VCaP (cell line): ENCODE data around the gene SLC10A3.

Source experiments
- H3K27ac ChIP-seq: fragments of 450-650 bp; 2 replicates; pipeline ENCODE4 v1.5.1; 2017
- CTCF ChIP-seq: fragments of 450-650 bp; conservative IDR thresholded peaks from 2 replicates; pipeline ENCODE4 v1.5.1; 2017; ENCODE audit warnings: mild to moderate bottlenecking, moderate library complexity

Gene SLC10A3

GRCh38 chrX:154529206-154529612, 38.8 kb upstream of the SLC10A3 start:
- no peak overlapping the region for H3K27ac ChIP-seq
- TF ChIP-seq CTCF: no peak

GRCh38 chrX:154526901-154527675, 36.7 kb upstream of the SLC10A3 start:
- peak overlapping the region; percentile 54 for H3K27ac ChIP-seq
- TF ChIP-seq CTCF: peak; percentile 71

GRCh38 chrX:154525606-154526490, 35.4 kb upstream of the SLC10A3 start:
- H3K27ac ChIP-seq: no peak overlapping the region
- TF ChIP-seq CTCF: no peak

- TF ChIP-seq CTCF: no peak
- no peak overlapping the region for H3K27ac ChIP-seq
These were observed 29.0 kb upstream of the SLC10A3 start for GRCh38 chrX:154519389-154519788.

- no peak for TF ChIP-seq CTCF
- H3K27ac ChIP-seq: peak overlapping the region; percentile 86
These were observed 26.8 kb upstream of the SLC10A3 start for GRCh38 chrX:154517101-154517781.

- H3K27ac ChIP-seq: peak overlapping the region; percentile 86
- no peak for TF ChIP-seq CTCF
These were observed 26.2 kb upstream of the SLC10A3 start for GRCh38 chrX:154516656-154517100.
